ENCODE data around the gene GRIK3.

- TF ChIP-seq POU5F1 (IDR thresholded peaks at IDR 0.05; ENCODE audit: low read depth, low read length) (no peak), POLR2AphosphoS5 (IDR thresholded peaks at IDR 0.05; ENCODE audit: low read depth, low read length) (no peak), HDAC6 (IDR thresholded peaks at IDR 0.05; ENCODE audit: low read depth, low read length) (no peak), ZNF274 (IDR thresholded peaks at IDR 0.05; ENCODE audit: borderline replicate concordance, extremely low read depth, low read length) (no peak)
- TF ChIP-seq, protein P1, sequence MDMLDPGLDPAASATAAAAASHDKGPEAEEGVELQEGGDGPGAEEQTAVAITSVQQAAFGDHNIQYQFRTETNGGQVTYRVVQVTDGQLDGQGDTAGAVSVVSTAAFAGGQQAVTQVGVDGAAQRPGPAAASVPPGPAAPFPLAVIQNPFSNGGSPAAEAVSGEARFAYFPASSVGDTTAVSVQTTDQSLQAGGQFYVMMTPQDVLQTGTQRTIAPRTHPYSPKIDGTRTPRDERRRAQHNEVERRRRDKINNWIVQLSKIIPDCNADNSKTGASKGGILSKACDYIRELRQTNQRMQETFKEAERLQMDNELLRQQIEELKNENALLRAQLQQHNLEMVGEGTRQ (IDR thresholded peaks at IDR 0.05; ENCODE audit: low read length), result no peak
Measured at GRCh38 chr1:36869826-36870225, 164.5 kb downstream of the GRIK3 start.
